Measurements from ENCODE around the gene RRP36.
A peak's percentile ranks its signal among the peaks of the same experiment; 100 is the strongest.

Gene RRP36

GRCh38 chr6:43020052-43020705 is 1.2 kb upstream of the RRP36 start:
- H3K36me3 ChIP-seq (ENCODE audit: control insufficient read depth in 2 of 2, insufficient read depth in 1 of 2, low read length in 2 of 2), result peaks cover 45 to 72% of the 10 kb centered on the region in 2 experiments

DNA sequence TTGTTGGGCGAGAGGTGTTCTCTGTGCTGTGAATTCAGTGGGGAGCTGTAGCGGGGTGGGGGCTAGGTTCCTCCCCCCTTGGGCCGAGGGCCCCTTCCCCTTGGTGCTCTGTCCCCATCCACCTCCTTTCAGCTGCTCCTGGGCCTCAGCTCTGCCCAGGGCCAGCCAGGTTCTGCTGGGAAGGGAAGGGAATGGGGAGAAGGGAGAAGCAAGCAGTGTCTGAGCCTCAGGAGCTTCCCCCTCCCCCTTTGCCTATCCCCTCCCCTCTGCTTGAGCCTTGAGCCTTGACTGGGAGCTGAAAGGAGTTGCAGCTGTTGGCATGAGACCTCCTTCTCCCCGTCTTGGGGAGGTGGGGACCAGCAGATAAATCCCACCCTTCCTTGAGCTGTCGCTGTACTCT is 576 bp upstream of the RRP36 start:
- CTCF ChIA-PET, result interaction anchor here (0.8 to 2.3 kb wide), 8 partner anchors 10 to 123 kb away, joined by 3 to 11 read pairs (median 4); no protein-coding TSS in a partner anchor
- peak overlapping the region; percentile 86 for H3K27ac ChIP-seq (ENCODE audit: extremely low read depth, low read depth, low read length)
- TF ChIP-seq, protein P1, sequence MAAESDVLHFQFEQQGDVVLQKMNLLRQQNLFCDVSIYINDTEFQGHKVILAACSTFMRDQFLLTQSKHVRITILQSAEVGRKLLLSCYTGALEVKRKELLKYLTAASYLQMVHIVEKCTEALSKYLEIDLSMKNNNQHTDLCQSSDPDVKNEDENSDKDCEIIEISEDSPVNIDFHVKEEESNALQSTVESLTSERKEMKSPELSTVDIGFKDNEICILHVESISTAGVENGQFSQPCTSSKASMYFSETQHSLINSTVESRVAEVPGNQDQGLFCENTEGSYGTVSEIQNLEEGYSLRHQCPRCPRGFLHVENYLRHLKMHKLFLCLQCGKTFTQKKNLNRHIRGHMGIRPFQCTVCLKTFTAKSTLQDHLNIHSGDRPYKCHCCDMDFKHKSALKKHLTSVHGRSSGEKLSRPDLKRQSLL (tag by site-specific recombination; IDR thresholded peaks at IDR 0.05), result peak; percentile 76
- TF ChIP-seq ZNF585B (tag by site-specific recombination; IDR thresholded peaks at IDR 0.05) (no peak), ZNF529 (tag by site-specific recombination; IDR thresholded peaks at IDR 0.05; ENCODE audit: insufficient replicate concordance) (no peak), ZNF549 (tag by site-specific recombination; IDR thresholded peaks at IDR 0.05) (no peak), ZNF239 (tag by site-specific recombination; IDR thresholded peaks at IDR 0.05) (no peak), MEIS1 (CRISPR knock-in tag; IDR thresholded peaks at IDR 0.05; ENCODE audit: borderline replicate concordance) (no peak), ZNF19 (tag by site-specific recombination; IDR thresholded peaks at IDR 0.05; ENCODE audit: low read depth) (no peak), ZEB2 (tag by site-specific recombination; IDR thresholded peaks at IDR 0.05) (no peak), ZNF266 (tag by site-specific recombination; IDR thresholded peaks at IDR 0.05; ENCODE audit: low read depth) (no peak), GLIS1 (tag by site-specific recombination; IDR thresholded peaks at IDR 0.05) (no peak), ZNF626 (tag by site-specific recombination; IDR thresholded peaks at IDR 0.05) (no peak), ZBTB10 (tag by site-specific recombination; IDR thresholded peaks at IDR 0.05) (peak; percentile 32; the same call in 1 of the 2 replicates), ZNF341 (tag by site-specific recombination; IDR thresholded peaks at IDR 0.05; ENCODE audit: low read depth) (peak; percentile 63), SP2 (tag by site-specific recombination; IDR thresholded peaks at IDR 0.05) (peak; percentile 62; the same call in 1 of the 2 replicates), RBAK (tag by site-specific recombination; IDR thresholded peaks at IDR 0.05) (no peak)
- TF ChIP-seq, protein P2, sequence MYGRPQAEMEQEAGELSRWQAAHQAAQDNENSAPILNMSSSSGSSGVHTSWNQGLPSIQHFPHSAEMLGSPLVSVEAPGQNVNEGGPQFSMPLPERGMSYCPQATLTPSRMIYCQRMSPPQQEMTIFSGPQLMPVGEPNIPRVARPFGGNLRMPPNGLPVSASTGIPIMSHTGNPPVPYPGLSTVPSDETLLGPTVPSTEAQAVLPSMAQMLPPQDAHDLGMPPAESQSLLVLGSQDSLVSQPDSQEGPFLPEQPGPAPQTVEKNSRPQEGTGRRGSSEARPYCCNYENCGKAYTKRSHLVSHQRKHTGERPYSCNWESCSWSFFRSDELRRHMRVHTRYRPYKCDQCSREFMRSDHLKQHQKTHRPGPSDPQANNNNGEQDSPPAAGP (tag by site-specific recombination; IDR thresholded peaks at IDR 0.05), result no peak

More at GRCh38 chr6:43020052-43020705, 1.2 kb upstream of the RRP36 start:
- H3K4me3 ChIP-seq (ENCODE audit: low read depth, low read length), result no peak overlapping the region
- H3K27ac ChIP-seq (ENCODE audit: extremely low read depth, low read depth, low read length), result peak overlapping the region; percentile 86
- peak; percentile 57 for TF ChIP-seq ZNF558 (tag by site-specific recombination; IDR thresholded peaks at IDR 0.05)
- no peak for TF ChIP-seq ZNF214 (tag by site-specific recombination; IDR thresholded peaks at IDR 0.05; ENCODE audit: borderline replicate concordance)
- no peak for TF ChIP-seq ZXDB (tag by site-specific recombination; IDR thresholded peaks at IDR 0.05)
- TF ChIP-seq ZNF280D (tag by site-specific recombination; IDR thresholded peaks at IDR 0.05), result no peak
- peak; percentile 76 for TF ChIP-seq ZFHX2 (tag by site-specific recombination; conservative IDR thresholded peaks at IDR 0.05)
- no peak for TF ChIP-seq ZNF121 (tag by site-specific recombination; IDR thresholded peaks at IDR 0.05)
- peak; percentile 73 for TF ChIP-seq EGR2 (tag by site-specific recombination; IDR thresholded peaks at IDR 0.05; ENCODE audit: low read depth)
- no peak for TF ChIP-seq ZNF549 (tag by site-specific recombination; IDR thresholded peaks at IDR 0.05)
- no peak for TF ChIP-seq ZSCAN23 (tag by site-specific recombination; IDR thresholded peaks at IDR 0.05)
- H3K4me1 ChIP-seq (ENCODE audit: control insufficient read depth, insufficient read depth, low read length), result peaks cover 11% of the 10 kb centered on the region
- POLR2A ChIA-PET, result interaction anchor here (1.0 to 9.2 kb wide), 13 partner anchors 6 to 124 kb away, joined by 3 to 66 read pairs (median 8); partner anchors contain the start of genes CNPY3, CUL7, KLC4 and KLHDC3
- CTCF ChIA-PET, result interaction anchor here (0.5 to 2.3 kb wide), 7 partner anchors 10 to 314 kb away, joined by 3 to 11 read pairs (median 4); no protein-coding TSS in a partner anchor
- no peaks in the 10 kb centered on the region for H3K9me3 ChIP-seq (ENCODE audit: control insufficient read depth, insufficient read depth, low read depth, low read length)

More for the DNA sequence above, 576 bp upstream of the RRP36 start:
- Histone ChIP-seq H3K36me3 (ENCODE audit: control insufficient read depth in 2 of 2, insufficient read depth in 1 of 2, low read length in 2 of 2) (peaks cover 52 to 77% of the 10 kb centered on the region in 2 experiments), H3K4me3 (ENCODE audit: low read depth, low read length) (peak overlapping the region; percentile 91), H3K4me1 (ENCODE audit: control insufficient read depth, insufficient read depth, low read length) (peaks cover 9% of the 10 kb centered on the region), H3K9me3 (ENCODE audit: control insufficient read depth, insufficient read depth, low read depth, low read length) (no peaks in the 10 kb centered on the region)
- POLR2A ChIA-PET, result interaction anchor here (0.5 to 9.2 kb wide), 21 partner anchors 7 to 1048 kb away, joined by 3 to 66 read pairs (median 5); partner anchors contain the start of genes CNPY3, CUL7, GNMT and KLC4
